Tibial artery (tissue), 4 donors: ENCODE data around the gene AP3B1.
"Not testable (repeated sequence)": the region's sequence is repeated elsewhere in the genome, so short reads cannot be mapped to it uniquely, and the experiment has no call there.

Experiments used
- DNase-seq, 2 donors: peaks; one replicate each; pipeline ENCODE4 v3.0.0-alpha.2; 2019
- H3K27ac ChIP-seq, 2 donors: fragments of 200-600 bp; sonication (generic) in 1 of 2; 1 replicate in 1 of 2; 2 replicates in 1 of 2; pipeline ENCODE4 v1.5.1; 2018 to 2019; ENCODE audit warnings: mild to moderate bottlenecking in 1 of 2
- H3K27me3 ChIP-seq, 2 donors: fragments of 200-600 bp; sonication (generic) in 1 of 2; one replicate each; pipeline versions ENCODE4 v1.5.1 to v1.6.0; 2016 to 2019
- H3K36me3 ChIP-seq, 3 donors: fragments of 200-600 bp; sonication (generic) in 2 of 3; one replicate each; pipeline ENCODE4 v1.5.1; 2016 to 2019; ENCODE audit warnings: mild to moderate bottlenecking in 2 of 3
- H3K4me1 ChIP-seq, 4 donors: fragments of 200-600 bp; sonication (generic) in 2 of 4; 1 replicate in 3 of 4; 2 replicates in 1 of 4; pipeline ENCODE4 v1.5.1; 2016 to 2019
- H3K4me3 ChIP-seq, 2 donors: fragments of 200-600 bp; sonication (generic) in 1 of 2; 1 replicate in 1 of 2; 2 replicates in 1 of 2; pipeline ENCODE4 v1.5.1; 2018 to 2019; ENCODE audit warnings: mild to moderate bottlenecking in 2 of 2
- H3K9me3 ChIP-seq, 3 donors: fragments of 200-600 bp; sonication (generic) in 1 of 3; one replicate each; pipeline ENCODE4 v1.5.1; 2016 to 2019
- intact Hi-C: fragments of 100-400 bp; cut with DNase I; formaldehyde crosslinking; loops from one replicate; pipeline ENCODE4 v1.15.0; 2023; ENCODE audit warnings: low total_unique reads
- TF ChIP-seq, protein P1 (sequence below), 2 experiments: fragments of 200-600 bp in 1 of 2; fragments of 450-650 bp in 1 of 2; IDR thresholded peaks; one replicate each; pipeline ENCODE4 v1.5.1; 2017 to 2019; ENCODE audit warnings: antibody characterized with exemption in 2 of 2, mild to moderate bottlenecking in 1 of 2, moderate library complexity in 1 of 2

Gene AP3B1

DNA sequence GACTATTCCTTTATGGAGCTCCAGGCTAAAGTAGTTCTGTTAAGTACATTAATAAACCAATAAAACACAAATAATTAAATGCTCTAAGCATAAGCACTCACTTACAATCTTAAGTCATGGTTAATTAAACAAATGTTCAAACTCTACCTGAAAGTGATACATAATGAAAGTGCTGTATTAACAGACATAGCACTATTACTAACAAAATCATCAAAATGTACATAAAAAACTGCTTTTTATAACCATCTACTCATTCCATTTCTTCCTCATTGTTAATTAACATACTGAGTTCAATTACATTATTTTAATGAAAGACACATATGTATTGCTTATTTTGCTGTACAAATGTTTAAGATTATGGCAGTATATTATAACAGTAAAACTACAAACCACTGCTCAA lies 107.3 kb downstream of the AP3B1 start:
- TF ChIP-seq, protein P1, sequence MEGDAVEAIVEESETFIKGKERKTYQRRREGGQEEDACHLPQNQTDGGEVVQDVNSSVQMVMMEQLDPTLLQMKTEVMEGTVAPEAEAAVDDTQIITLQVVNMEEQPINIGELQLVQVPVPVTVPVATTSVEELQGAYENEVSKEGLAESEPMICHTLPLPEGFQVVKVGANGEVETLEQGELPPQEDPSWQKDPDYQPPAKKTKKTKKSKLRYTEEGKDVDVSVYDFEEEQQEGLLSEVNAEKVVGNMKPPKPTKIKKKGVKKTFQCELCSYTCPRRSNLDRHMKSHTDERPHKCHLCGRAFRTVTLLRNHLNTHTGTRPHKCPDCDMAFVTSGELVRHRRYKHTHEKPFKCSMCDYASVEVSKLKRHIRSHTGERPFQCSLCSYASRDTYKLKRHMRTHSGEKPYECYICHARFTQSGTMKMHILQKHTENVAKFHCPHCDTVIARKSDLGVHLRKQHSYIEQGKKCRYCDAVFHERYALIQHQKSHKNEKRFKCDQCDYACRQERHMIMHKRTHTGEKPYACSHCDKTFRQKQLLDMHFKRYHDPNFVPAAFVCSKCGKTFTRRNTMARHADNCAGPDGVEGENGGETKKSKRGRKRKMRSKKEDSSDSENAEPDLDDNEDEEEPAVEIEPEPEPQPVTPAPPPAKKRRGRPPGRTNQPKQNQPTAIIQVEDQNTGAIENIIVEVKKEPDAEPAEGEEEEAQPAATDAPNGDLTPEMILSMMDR (IDR thresholded peaks at IDR 0.05) = no peak
- no peaks in the 10 kb centered on the region for H3K4me1 ChIP-seq
- DNase-seq = no peak
- H3K27ac ChIP-seq = no peak overlapping the region
- H3K9me3 ChIP-seq = peaks cover 0 to 8% (median 4%) of the 10 kb centered on the region in 3 donors
- no peak overlapping the region for H3K4me3 ChIP-seq
- intact Hi-C loops = no loop called here
- H3K36me3 ChIP-seq = peaks cover 6 to 8% (median 7%) of the 10 kb centered on the region in 3 donors
- no peaks in the 10 kb centered on the region for H3K27me3 ChIP-seq

DNA sequence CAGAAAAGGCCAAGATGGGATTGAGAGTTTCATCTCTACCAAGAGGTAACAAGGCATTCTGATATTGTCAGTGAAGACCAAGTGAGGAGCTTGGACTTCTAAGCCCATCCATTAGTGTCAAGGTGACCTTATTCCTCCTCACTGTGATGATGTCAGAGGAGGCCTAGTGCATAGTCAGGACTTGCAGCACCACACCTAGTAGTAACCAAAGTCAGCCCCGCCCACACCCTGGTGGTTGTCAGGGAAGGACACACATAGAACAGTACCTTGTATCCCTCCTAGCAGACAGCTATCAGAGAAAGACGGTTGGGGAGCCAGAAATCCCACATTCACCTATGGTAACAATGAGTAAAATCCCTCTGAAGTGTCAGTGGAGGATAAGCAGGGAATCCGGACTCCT lies 111.7 kb downstream of the AP3B1 start:
- Histone ChIP-seq H3K36me3 (peaks cover 14 to 22% (median 17%) of the 10 kb centered on the region in 3 donors), H3K4me1 (no peaks in the 10 kb centered on the region), H3K27ac (no peak overlapping the region), H3K27me3 (no peaks in the 10 kb centered on the region), H3K9me3 (peaks cover 0 to 2% (median 0%) of the 10 kb centered on the region in 3 donors), H3K4me3 (no peak overlapping the region)
- no peak for DNase-seq
- intact Hi-C loops = no loop called here
- TF ChIP-seq, protein P1 (IDR thresholded peaks at IDR 0.05) = no peak

DNA sequence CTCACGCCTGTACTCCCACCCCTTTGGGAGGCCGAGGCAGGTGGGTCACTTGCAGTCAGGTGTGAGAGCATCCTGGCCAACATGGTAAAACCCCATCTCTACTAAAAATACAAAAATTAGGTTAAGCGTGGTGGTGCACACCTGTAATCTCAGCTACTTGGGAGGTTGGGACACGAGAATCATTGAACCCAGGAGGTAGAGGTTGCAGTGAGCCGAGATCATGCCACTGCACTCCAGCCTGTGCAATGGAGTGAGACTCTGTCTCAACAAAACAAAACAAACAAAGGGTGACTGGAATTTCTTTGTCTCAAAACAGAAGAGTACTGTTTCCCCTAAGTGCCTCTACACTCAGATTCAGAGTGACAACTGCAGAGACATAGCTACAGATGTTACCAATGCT lies 116.1 kb downstream of the AP3B1 start:
- Histone ChIP-seq H3K9me3 (no peaks in the 10 kb centered on the region), H3K27ac (no peak overlapping the region), H3K36me3 (peaks cover 41 to 46% (median 46%) of the 10 kb centered on the region in 3 donors), H3K4me3 (no peak overlapping the region), H3K4me1 (no peaks in the 10 kb centered on the region), H3K27me3 (no peaks in the 10 kb centered on the region)
- no peak for DNase-seq
- intact Hi-C loops = no loop called here
- TF ChIP-seq, protein P1 (IDR thresholded peaks at IDR 0.05) = no peak

DNA sequence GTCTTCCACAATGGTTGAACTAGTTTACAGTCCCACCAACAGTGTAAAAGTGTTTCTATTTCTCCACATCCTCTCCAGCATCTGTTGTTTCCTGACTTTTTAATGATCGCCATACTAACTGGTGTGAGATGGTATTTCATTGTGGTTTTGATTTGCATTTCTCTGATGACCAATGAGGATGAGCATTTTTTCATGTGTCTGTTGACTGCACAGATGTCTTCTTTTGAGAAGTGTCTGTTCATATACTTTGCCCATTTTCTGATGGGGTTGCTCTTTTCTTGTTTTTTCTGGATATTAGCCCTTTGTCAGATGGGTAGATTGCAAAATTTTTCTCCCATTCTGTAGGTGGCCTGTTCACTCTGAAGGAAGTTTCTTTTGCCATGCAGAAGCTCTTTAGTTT lies 124.2 kb downstream of the AP3B1 start:
- H3K27me3 ChIP-seq, H3K9me3 ChIP-seq, intact Hi-C loops, H3K4me3 ChIP-seq, H3K27ac ChIP-seq, H3K4me1 ChIP-seq, DNase-seq: not testable (repeated sequence)
- peaks cover 23 to 30% (median 29%) of the 10 kb centered on the region in 3 donors for H3K36me3 ChIP-seq

DNA sequence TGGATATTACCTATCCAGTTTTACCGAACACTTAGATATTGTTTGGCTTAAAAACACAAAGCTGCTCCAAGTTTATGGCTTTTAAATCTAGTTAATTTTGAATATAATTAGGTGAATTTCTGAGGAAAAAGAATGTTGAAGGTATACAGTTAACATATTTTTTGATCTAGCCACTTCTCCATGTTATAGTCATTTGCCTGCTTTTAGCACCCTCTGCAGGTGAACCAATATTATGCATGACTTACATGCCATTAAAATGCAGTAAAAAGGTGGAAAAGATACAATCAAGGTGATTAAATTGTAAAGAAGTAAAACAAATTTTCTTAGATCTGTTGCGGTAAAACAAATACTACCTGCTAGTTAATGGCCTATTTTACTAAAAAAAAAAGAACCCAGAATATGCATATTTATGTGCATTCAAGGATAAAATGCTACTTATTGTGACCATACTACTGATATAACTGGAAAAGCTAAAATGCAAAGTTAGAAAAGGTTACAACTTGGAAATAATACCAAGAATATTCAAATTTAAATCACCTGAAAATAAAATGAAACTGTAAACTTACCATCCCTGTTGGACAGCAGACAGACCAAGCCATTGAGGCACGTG lies 132.1 kb downstream of the AP3B1 start:
- Histone ChIP-seq H3K27me3 (no peaks in the 10 kb centered on the region), H3K9me3 (no peaks in the 10 kb centered on the region), H3K4me3 (no peak overlapping the region), H3K27ac (no peak overlapping the region), H3K4me1 (no peaks in the 10 kb centered on the region), H3K36me3 (peaks cover 9 to 20% (median 17%) of the 10 kb centered on the region in 3 donors)
- DNase-seq = no peak
- TF ChIP-seq, protein P1 (IDR thresholded peaks at IDR 0.05) = peak; percentile 27 to 44
- intact Hi-C loops = loop anchor here (5.0 kb wide), 1 partner anchor 295 kb away; no protein-coding TSS in a partner anchor

DNA sequence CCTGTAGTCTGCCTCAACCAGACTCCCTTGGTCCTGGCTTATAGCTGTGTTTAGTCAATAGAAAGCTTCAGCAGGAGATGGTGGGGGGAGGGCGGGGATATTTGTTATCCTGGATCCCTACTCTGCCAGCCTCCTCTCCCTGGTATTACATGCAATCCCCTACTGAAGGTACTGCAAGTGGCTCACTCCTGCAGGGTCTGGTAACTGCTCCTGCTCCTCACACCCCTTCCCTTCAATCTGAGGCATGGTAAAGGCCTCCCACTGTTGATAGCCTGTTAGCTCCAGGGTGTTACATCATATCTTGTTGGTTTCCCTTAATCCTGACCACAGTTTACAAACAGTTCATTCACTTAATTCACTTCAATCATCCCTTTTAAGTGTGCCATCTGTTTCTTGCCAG lies 137.5 kb downstream of the AP3B1 start:
- Histone ChIP-seq H3K4me1 (no peaks in the 10 kb centered on the region), H3K9me3 (no peaks in the 10 kb centered on the region), H3K27ac (no peak overlapping the region), H3K4me3 (no peak overlapping the region), H3K36me3 (peaks cover 33 to 46% (median 35%) of the 10 kb centered on the region in 3 donors), H3K27me3 (no peaks in the 10 kb centered on the region)
- DNase-seq = no peak
- intact Hi-C loops = no loop called here
- TF ChIP-seq, protein P1 (IDR thresholded peaks at IDR 0.05) = no peak
